GM21515 (cell line): Measurements from ENCODE around the gene MRPL20.
"Not testable (repeated sequence)": the region's sequence is repeated elsewhere in the genome, so short reads cannot be mapped to it uniquely, and the experiment has no call there.

Source experiments
- ATAC-seq: cut with Tn5 transposase; IDR thresholded peaks from one replicate; pipeline ENCODE4 v1.9.1; 2021; ENCODE audit not compliant: unreplicated experiment

Gene MRPL20

DNA sequence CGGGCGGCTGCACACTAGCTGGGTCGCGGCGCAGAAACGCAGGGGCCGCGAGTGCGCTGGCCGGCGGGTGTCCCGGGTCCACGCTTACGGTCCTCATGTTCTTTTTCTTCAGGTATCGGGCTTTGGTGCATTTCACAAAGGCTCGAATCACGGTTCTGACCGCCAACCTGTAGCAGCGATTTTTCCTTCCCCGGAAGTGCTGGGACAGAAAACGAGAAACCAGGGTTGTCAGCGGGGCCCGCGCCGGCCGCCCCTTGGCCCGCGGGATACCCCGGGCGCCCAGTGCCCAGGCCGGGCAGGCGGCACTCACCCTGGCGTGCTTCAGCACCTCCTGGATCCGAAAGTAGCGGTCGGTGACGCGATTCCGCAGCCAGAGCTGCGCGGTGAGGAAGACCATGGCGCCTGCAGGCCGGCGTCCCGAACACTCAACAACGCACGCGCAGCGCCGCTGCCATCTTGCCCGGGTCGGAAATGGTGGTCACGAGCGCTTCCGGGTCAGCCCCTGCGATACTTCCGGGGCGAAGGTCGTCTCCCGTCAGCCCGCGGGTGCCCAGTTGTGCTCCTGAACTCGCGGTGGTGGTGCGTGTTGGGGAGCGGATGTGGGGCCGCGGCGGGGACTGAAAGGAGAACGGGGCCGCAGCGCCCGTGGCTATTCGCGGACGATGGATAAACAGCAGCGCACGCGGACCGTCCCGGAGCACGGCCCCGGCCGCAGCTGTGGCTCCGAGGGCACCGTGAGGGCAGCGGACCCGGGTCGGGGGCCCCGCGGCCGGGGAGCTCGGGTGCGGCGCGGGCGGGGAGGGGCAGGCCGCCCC is at the start of gene MRPL20:
MRPL20 (minus strand) TSS at position 473 of the 815 bp plus-strand sequence; CDS start at position 397, 76 bp downstream.
- ATAC-seq: peak; percentile 86

DNA sequence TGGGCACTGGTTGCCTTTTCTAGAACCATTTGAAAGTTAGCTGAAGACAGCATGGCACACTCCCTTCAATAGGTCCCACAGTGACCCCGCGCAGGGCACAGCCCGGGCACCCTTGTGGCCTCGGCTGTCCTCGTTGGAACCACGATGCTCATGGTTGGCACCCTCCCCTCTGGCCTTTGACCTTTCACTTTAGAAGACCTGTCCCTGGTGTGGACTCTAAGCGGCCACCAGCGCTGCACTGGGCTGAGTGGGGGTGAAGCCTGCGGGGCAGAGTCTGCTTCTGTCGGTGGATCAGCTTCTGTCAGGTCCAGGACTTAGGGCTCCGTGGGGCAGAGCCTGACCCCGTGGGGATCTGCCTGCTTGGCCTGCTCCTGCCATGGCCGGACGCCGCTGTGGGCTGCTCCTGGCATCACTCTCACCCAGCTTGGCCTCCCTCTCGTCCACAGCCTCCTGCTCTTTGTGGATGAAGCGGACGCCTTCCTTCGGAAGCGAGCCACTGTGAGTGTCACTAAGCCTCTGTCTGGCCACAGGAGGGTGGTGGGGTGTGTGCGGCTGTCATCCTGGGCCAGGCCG is 49.7 kb upstream of the MRPL20 start:
- ATAC-seq: not testable (repeated sequence)

DNA sequence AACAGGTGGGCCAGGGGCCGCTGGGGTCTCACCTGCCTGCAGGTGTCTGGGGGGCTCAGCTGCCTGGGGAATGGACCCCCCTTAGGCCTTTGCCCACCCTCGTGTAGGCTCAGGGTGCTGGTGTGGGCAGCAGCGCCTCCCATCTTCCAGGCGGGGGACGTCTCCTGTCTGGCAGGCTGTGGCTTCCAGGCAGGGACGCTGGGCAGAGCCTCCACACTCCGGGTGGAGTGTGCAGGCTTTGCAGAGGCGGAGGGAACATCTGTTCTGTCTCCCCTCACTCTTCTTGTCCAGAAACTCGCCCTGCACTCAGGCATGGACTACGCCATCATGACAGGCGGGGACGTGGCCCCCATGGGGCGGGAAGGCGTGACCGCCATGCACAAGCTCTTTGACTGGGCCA is 48.8 kb upstream of the MRPL20 start:
- ATAC-seq: not testable (repeated sequence)

DNA sequence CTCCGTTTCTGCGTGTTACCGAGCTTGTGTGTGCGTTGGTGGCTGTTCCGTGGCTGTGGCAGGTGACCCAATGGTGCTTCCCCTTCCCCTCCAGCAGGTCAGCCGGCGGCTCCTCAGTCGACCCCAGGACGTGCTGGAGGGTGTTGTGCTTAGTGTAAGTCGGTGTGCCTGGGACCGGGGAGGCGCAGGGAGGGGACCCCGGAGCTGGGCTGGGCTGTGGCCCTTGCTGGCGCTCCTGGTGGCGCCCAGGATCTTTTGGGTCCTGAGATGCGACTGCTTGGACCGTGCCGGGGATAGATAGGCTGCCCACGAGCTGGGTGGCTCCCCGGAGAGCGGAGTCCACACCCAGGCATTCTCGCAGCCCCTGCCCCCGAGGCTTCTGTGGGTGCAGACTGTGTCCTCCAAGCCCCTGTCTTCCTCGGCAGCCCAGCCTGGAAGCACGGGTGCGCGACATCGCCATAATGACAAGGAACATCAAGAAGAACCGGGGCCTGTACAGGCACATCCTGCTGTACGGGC is 48.3 kb upstream of the MRPL20 start:
- no peak for ATAC-seq

DNA sequence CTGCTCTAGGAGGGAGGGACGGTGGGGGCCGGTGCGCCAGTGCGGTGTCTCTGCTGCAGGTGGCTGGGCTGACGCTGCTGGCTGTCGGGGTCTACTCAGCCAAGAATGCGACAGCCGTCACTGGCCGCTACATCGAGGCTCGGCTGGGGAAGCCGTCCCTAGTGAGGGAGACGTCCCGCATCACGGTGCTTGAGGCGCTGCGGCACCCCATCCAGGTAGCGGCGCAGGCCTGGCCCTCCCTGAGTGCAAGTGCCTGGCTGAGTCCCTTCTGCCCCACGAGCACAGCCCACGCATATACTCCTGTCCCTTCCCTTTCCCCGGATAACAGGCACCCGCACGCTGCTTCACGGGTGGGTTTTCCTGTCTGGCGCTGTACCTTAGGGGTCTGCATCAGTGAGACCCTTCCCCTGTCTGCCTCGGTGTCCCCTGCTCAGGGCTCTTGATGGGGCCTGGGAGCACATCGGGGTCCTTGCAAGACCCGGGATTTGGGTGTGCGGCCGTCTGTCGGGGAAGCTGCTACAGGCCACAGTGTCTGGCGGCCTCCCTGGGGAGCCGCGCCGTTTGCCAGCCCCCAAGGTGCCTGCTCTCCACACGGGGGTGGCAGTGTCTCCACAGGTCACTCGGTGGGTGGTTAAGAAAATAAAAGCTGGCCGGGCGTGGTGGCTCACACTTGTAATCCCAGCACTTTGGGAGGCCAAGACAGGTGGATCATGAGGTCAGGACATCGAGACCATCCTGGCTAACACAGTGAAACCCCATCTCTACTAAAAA is 47.4 kb upstream of the MRPL20 start:
- not testable (repeated sequence) for ATAC-seq

GRCh38 chr1:1452882-1453281 is 45.8 kb upstream of the MRPL20 start:
- no peak for ATAC-seq

- not testable (repeated sequence) for ATAC-seq
Measured at GRCh38 chr1:1452365-1452739, 45.3 kb upstream of the MRPL20 start.

DNA sequence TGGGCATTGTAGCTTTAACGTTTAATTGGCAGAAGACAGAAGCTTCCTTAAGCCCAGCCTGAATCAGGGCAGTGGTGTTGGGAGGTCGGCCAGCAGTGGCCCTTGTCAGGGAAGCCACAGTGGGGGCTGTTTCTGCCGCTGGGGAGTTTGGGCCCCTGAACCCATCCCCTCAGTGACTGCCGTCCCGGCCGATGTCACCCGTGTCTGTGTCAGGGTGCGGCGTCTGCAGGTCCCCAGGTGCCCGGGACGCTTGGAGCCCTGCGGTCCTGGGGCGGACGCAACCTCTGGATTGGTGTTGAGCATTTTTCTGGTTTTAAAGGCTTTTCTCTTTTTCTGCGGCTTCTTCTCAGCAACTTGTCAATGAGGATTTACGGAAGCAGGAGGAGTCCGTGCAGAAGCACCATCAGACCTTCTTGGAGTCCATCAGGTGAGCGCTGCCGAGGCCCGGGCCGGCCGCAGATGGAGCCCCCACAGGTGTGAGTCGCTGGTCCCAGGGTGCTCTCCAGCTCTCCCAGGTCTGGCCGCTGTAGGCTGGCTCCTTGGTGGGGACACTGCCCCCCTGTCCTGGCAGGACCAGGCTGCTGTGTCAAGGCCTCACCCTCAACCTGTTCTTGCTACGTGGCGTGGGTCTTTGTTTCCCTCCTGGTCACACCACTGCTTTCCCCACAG is 44.7 kb upstream of the MRPL20 start:
- no peak for ATAC-seq

DNA sequence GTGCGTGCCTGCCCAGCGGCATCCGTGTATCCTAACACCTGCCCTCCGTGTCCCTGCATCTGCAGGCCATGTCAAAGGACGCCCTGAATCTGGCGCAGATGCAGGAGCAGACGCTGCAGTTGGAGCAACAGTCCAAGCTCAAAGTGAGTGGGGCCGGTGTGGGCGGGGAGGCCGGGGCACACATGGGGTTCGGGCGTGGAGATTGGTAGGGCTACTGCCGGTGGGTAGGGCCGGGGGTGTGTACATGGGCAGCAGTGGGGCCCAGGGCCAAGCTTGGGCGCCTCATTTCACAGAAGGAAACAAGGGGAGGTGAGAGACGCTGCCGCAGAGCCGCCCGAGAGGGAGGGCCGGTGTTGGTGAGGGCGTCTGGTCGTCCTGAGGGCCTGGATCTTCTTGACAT is 43.5 kb upstream of the MRPL20 start:
- ATAC-seq: not testable (repeated sequence)

DNA sequence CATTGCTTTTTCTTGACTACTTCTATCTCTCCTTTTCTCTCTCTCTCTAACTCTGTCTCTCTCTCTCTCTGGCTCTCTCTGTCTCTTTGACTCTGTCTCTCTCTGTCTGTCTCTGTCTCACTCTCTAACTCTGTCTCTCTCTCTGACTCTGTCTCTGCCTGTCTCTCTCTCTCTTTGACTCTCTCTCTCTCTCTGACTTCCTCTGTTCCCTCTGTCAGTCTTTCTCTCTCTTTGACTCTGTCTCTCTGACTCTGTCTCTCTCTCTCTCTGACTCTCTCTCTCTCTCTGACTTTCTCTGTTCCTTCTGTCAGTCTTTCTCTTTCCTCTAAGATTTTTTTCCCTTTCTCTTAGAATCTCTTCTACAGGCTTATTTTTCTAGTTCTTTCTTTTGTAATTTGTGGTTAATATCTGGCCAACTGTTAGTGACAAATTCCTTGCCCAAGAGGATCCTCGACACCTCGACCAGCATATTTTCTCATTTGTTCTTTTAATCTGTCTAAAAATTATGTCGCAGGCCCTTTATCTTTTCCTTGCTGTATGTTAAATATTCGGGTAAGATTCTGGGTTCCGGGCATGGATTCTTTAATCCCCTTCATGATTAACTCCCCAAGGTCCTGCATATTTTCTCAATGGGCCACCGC is 42.1 kb upstream of the MRPL20 start, which contains the start of gene ATAD3C:
ATAD3C (plus strand) TSS at position 591 of the 641 bp plus-strand sequence. CDS start 995 bp downstream, outside the sequence.
- no peak for ATAC-seq

DNA sequence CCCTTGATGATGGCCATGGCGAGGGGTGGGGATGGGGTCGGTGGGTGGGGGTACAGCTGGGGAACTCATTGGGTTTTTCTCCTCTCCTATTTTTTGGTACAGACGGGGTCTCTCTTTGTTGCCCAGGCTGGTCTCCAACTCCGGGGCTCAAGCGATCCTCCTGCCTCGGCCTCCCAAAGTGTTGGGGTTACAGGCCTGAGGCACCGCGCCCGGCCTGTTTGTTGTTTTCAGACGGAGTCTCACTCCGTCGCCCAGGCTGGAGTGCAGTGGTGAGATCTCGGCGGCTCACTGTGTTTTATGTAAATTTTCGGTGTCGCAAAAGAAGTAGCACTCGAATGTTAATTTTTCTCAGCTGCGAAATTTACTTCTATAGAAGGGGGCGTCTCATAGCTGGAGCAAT is 39.5 kb upstream of the MRPL20 start:
- ATAC-seq: not testable (repeated sequence)

DNA sequence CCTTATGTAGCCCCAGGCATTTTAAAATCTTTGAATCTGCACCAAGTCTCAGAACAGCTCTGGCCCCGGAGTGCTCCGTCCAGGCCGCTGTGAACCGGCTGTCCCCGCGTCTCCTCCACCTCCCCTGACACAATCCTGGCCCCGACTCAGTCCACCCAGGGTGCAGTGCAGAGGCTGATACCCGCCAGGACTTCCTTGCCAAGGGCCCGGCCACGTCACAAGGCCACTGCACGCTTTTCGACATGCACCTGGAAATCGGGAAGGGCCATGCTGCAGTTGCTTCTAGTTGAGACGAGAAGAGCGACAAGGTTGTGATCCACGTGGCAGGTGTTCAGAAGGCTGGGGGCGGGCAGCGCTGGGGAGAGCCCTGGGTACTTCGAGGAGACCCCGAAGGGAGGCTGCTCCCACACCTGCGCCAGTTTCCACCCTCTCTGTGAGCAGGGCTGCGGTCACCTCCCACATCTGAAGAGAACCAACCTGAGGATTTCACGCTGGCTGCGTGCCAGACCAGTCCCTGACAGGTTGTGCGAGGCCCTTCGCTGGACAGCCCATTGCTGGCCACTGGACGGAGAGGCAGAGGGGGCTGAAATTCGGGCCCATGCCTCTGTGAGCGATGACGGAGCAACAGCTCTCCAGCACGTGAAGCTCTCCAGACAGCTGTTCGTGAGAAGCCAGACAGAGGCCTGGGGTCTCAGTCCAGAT is 35.1 kb upstream of the MRPL20 start:
- ATAC-seq: no peak

DNA sequence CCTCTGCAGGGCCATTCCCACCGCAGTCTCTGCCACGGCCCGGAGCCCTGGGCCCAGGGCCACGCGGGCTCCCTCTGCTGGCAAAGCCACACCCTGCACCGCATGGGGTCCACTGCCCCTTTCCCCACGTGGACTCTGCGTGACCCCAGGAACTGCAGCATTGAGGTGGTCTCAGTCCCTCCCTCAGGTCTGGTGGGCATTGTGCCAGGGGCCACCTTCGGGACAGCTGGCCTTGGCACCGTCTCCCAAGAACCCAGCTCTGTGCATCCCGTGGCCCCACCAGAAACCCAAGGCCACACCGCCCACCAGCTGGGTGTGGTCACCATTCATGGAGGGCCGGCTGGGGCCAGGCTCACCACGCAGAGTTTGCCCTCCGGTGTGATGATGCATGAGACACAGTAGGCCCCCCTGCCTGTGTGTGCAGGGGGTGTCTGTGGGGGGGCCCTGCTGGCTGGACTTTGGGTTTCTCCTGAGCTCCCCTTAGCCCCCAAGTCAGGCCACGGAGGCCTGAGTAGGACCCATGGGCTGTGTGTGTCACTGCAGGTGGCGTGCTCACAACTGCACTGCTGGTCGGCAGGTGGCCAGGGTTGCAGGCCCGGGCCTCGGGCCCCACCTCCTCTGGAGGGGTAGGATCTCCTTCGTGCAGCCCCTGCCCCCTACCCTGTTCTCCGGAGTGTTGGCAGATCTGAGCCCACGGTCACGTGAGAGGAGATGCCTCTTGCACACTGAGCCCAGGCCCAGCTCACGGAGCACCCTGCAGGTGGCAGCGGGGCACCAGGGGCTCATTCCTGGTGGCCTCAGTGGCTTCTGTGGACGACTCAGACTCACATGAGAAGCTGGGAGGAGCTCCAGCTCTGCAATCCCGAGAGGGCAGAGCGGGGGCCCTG is 34.2 kb upstream of the MRPL20 start:
- no peak for ATAC-seq

GRCh38 chr1:1440262-1441001 is 33.3 kb upstream of the MRPL20 start:
- no peak for ATAC-seq

- ATAC-seq: no peak
Measured at GRCh38 chr1:1439546-1440261, 32.6 kb upstream of the MRPL20 start.

GRCh38 chr1:1438531-1439381 is 31.7 kb upstream of the MRPL20 start:
- ATAC-seq: no peak
